Bronchial epithelial cell (primary cell): Measurements from ENCODE around the gene COMMD2. TPM values are rescaled to one million over a fixed set of nuclear protein-coding genes. Genes with fewer than 3 reads are reported as not detected.

ENCODE experiments used
- DNase-seq: peaks from one replicate; pipeline ENCODE4 v3.0.0-alpha.2; 2010; ENCODE audit warnings: low read depth
- FAIRE-seq: peaks from 2 replicates; lab custom pipeline; 2011; peaks lifted over from hg19 to GRCh38; lab: Jason Lieb, UNC
- H3K27me3 ChIP-seq: 2 replicates; pipeline ENCODE4 v1.5.1; 2011; ENCODE audit warnings: low read length; ENCODE audit not compliant: control insufficient read depth, insufficient read depth
- H3K36me3 ChIP-seq: 2 replicates; pipeline ENCODE4 v1.5.1; 2011; ENCODE audit warnings: low read length; ENCODE audit not compliant: control insufficient read depth, insufficient read depth
- H3K4me3 ChIP-seq: 2 replicates; pipeline ENCODE4 v1.5.1; 2011; ENCODE audit warnings: mild to moderate bottlenecking, low read depth, low read length, control low read depth
- CTCF ChIP-seq: IDR thresholded peaks from 2 replicates; pipeline ENCODE4 v1.5.1; 2011; ENCODE audit warnings: mild to moderate bottlenecking, moderate library complexity, low read length, control low read depth, inconsistent platforms; ENCODE audit not compliant: insufficient read depth, severe bottlenecking
- total RNA-seq: library from RNA; depleted of rRNA; stranded (reverse); fragments of >200 nt; gene quantifications from 2 replicates; pipeline ENCODE4 v1.2.1, GENCODE V29; 2014

COMMD2 gene
- total RNA-seq, 1 donor from 2014 or later: 33.2 TPM

GRCh38 chr3:149764302-149764701 is 12.0 kb upstream of the COMMD2 start:
- DNase-seq (no peak), FAIRE-seq (no peak)
- H3K27me3 ChIP-seq: no peaks in the 10 kb centered on the region

DNA sequence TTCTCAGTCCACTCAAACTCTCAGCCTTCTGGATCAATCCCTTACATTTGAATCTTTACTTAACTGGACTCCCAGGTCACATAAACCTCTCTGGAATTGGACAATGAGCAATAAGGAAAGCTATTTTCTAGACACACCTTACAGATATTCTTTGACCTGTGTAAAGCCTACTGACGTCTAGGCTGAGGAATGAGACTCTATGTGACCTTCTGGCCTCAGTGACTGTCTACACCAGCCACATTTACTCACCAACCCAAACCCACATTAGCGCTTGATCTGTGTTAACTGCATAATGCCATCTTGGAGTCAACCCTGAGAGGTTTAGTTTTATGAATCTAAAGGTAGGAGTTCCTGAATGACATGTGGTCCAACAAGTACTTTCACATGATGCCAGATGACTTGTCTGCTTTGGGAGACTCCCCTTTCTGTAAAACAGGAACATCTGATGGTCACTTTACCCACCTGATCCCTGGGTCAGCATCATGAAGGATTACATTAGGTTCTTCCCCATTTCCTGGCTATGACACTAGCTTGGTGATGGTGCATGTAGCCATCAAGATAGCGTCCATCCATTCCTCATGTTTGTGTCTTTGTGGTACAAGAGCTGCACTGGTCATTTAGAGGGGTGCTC is 11.4 kb upstream of the COMMD2 start:
- H3K36me3 ChIP-seq: no peaks in the 10 kb centered on the region
- FAIRE-seq (no peak), DNase-seq (peak; percentile 13)
- no peaks in the 10 kb centered on the region for H3K27me3 ChIP-seq
- no peak overlapping the region for H3K4me3 ChIP-seq
- no peak for TF ChIP-seq CTCF

More at GRCh38 chr3:149764302-149764701, 12.0 kb upstream of the COMMD2 start:
- Histone ChIP-seq H3K36me3 (no peaks in the 10 kb centered on the region), H3K4me3 (no peak overlapping the region)
- no peak for TF ChIP-seq CTCF

DNA sequence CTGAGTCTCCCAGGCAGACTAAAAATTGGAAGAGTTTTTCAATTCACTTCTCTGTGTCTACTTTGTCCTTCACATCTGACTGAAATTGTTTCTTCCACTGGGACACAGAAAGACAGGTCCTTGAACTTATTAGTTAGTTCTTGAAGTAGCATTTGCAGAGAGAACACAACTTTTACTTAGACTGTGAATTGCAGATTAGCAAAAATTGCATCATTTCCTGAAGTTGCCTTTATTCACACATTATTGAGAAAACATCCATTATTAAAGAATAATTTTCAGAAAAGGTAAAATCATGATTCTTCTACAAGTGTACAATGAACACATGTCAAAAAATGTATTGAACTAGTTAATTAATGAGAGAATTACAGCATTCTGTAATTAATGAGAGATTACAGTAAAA is 1.4 kb upstream of the COMMD2 start:
- DNase-seq (no peak), FAIRE-seq (no peak)
- Histone ChIP-seq H3K36me3 (no peaks in the 10 kb centered on the region), H3K27me3 (no peaks in the 10 kb centered on the region), H3K4me3 (no peak overlapping the region)
- TF ChIP-seq CTCF: no peak

DNA sequence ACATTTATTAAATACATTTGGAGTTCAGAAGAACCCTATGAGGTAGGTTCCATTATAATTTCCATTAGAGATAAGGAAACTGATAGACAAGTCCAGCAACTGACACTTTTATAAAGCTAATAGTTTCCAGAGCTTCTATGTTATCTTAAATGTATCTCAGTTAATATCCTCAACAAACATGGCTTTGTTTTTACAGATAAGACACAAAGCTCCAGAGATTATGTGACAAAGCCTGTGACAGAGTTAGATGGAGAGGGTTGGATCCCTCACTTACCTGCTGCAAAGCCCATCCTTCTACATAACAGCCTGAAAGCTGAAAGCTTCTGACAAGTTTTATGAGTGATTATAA is 473 bp upstream of the COMMD2 start:
- Histone ChIP-seq H3K4me3 (peak overlapping the region; percentile 89), H3K27me3 (no peaks in the 10 kb centered on the region), H3K36me3 (peaks cover 5% of the 10 kb centered on the region)
- no peak for TF ChIP-seq CTCF
- no peak for DNase-seq
- no peak for FAIRE-seq

DNA sequence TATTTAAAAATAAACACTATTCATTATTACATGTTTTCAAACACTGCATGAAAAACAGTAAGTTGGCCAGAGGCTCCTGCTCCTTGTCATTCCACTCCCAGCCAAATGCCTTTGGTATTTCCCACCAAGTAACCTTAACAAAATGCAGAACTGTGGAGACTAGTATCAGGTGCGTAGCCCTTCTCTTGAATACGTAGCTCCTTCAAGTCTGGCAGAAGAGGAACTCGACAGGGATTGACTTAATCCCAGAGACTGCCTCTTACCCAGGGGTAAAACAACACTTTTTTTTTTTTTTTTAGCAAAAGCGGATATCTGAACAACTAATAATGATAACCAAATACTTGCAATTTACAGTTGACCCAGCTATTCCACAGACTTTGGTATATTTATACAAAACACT is 738 bp downstream of the COMMD2 start:
- Histone ChIP-seq H3K27me3 (no peaks in the 10 kb centered on the region), H3K4me3 (peak overlapping the region; percentile 89), H3K36me3 (peaks cover 7% of the 10 kb centered on the region)
- TF ChIP-seq CTCF: no peak
- DNase-seq (no peak), FAIRE-seq (no peak)

GRCh38 chr3:149744606-149745005 is 7.7 kb downstream of the COMMD2 start:
- Histone ChIP-seq H3K27me3 (no peaks in the 10 kb centered on the region), H3K36me3 (peaks cover 9% of the 10 kb centered on the region), H3K4me3 (no peak overlapping the region)
- DNase-seq (no peak), FAIRE-seq (no peak)
- TF ChIP-seq CTCF: no peak
